ENCODE data around the gene EP300. TPM values are rescaled to one million over a fixed set of nuclear protein-coding genes. Genes with fewer than 3 reads are reported as not detected.

The EP300 gene
- total RNA-seq, 1 experiment from 2014 or later = 17.8 TPM

GRCh38 chr22:41110968-41111367, 18.6 kb downstream of the EP300 start:
- Histone ChIP-seq H3K36me3 (ENCODE audit: low read depth, low read length) (peaks cover 4% of the 10 kb centered on the region), H3K9ac (ENCODE audit: low read length) (no peak overlapping the region), H3K4me3 (ENCODE audit: low read length) (no peak overlapping the region), H3K4me1 (ENCODE audit: insufficient read depth, low read length) (no peaks in the 10 kb centered on the region), H3K4me2 (ENCODE audit: low read length) (no peak overlapping the region), H3F3A (ENCODE audit: low read length, unreplicated experiment) (no peaks in the 10 kb centered on the region), H3K27me3 (ENCODE audit: low read length) (no peaks in the 10 kb centered on the region), H2AFZ (ENCODE audit: low read length) (no peak overlapping the region), H3K9me3 (ENCODE audit: low read length) (no peaks in the 10 kb centered on the region), H3K9me2 (replicated peaks; ENCODE audit: low read length) (no peaks in the 10 kb centered on the region), H3K79me2 (ENCODE audit: low read length) (peaks cover 88% of the 10 kb centered on the region), H3K27ac (ENCODE audit: low read length) (no peak overlapping the region), H4K20me1 (ENCODE audit: low read length) (peaks cover 4% of the 10 kb centered on the region; the same call in 1 of the 2 replicates)
- ChIA-PET POLR2A (ENCODE audit: unreplicated experiment) (no interaction called here), CTCF (no interaction called here)
- no TSS peak for BruUV-seq (replicated peaks)
- ATAC-seq (no peak), DNase-seq (no peak)
- intact Hi-C loops (cut with micrococcal nuclease) = no loop called here
- no peak for TF ChIP-seq CTCF (conservative IDR thresholded peaks at IDR 0.05; ENCODE audit: low read depth, low read length)
- no peak for TF ChIP-seq EZH2phosphoT487 (IDR thresholded peaks at IDR 0.05; ENCODE audit: borderline replicate concordance, low read length)
- no peak for TF ChIP-seq EZH2 (IDR thresholded peaks at IDR 0.05; ENCODE audit: low read length, unreplicated experiment)

GRCh38 chr22:41116342-41116741, 23.9 kb downstream of the EP300 start:
- H4K20me1 ChIP-seq (ENCODE audit: low read length) = peaks cover 4% of the 10 kb centered on the region; the same call in 1 of the 2 replicates
- H3K9me3 ChIP-seq (ENCODE audit: low read length) = no peaks in the 10 kb centered on the region
- no peak overlapping the region for H3K9ac ChIP-seq (ENCODE audit: low read length)
- H2AFZ ChIP-seq (ENCODE audit: low read length) = no peak overlapping the region
- no peaks in the 10 kb centered on the region for H3K9me2 ChIP-seq (replicated peaks; ENCODE audit: low read length)
- ATAC-seq = no peak
- H3F3A ChIP-seq (ENCODE audit: low read length, unreplicated experiment) = no peaks in the 10 kb centered on the region
- no peaks in the 10 kb centered on the region for H3K4me1 ChIP-seq (ENCODE audit: insufficient read depth, low read length)
- ChIA-PET POLR2A (ENCODE audit: unreplicated experiment) (no interaction called here), CTCF (no interaction called here)
- no peak overlapping the region for H3K4me3 ChIP-seq (ENCODE audit: low read length)
- intact Hi-C loops (cut with micrococcal nuclease) = no loop called here
- no peaks in the 10 kb centered on the region for H3K27me3 ChIP-seq (ENCODE audit: low read length)
- no TSS peak for BruUV-seq (replicated peaks)
- no peak overlapping the region for H3K27ac ChIP-seq (ENCODE audit: low read length)
- TF ChIP-seq CTCF (conservative IDR thresholded peaks at IDR 0.05; ENCODE audit: low read depth, low read length) = no peak
- peaks cover 8% of the 10 kb centered on the region for H3K36me3 ChIP-seq (ENCODE audit: low read depth, low read length)
- no peak for DNase-seq
- peaks cover 64% of the 10 kb centered on the region for H3K79me2 ChIP-seq (ENCODE audit: low read length)
- no peak overlapping the region for H3K4me2 ChIP-seq (ENCODE audit: low read length)

- H3K27me3 ChIP-seq (ENCODE audit: low read length) = no peaks in the 10 kb centered on the region
- no peak for DNase-seq
- H3K4me2 ChIP-seq (ENCODE audit: low read length) = no peak overlapping the region
- H4K20me1 ChIP-seq (ENCODE audit: low read length) = peaks cover 4% of the 10 kb centered on the region; the same call in 1 of the 2 replicates
- intact Hi-C loops (cut with micrococcal nuclease) = no loop called here
- H2AFZ ChIP-seq (ENCODE audit: low read length) = no peak overlapping the region
- TF ChIP-seq EZH2phosphoT487 (IDR thresholded peaks at IDR 0.05; ENCODE audit: borderline replicate concordance, low read length) = no peak
- no peak for TF ChIP-seq CTCF (conservative IDR thresholded peaks at IDR 0.05; ENCODE audit: low read depth, low read length)
- TF ChIP-seq EZH2 (IDR thresholded peaks at IDR 0.05; ENCODE audit: low read length, unreplicated experiment) = no peak
- ChIA-PET POLR2A (ENCODE audit: unreplicated experiment) (no interaction called here), CTCF (no interaction called here)
- no peaks in the 10 kb centered on the region for H3F3A ChIP-seq (ENCODE audit: low read length, unreplicated experiment)
- no peaks in the 10 kb centered on the region for H3K4me1 ChIP-seq (ENCODE audit: insufficient read depth, low read length)
- no peak for ATAC-seq
- H3K9me2 ChIP-seq (replicated peaks; ENCODE audit: low read length) = no peaks in the 10 kb centered on the region
- peaks cover 64% of the 10 kb centered on the region for H3K79me2 ChIP-seq (ENCODE audit: low read length)
- H3K4me3 ChIP-seq (ENCODE audit: low read length) = no peak overlapping the region
- no peak overlapping the region for H3K27ac ChIP-seq (ENCODE audit: low read length)
- no peak overlapping the region for H3K9ac ChIP-seq (ENCODE audit: low read length)
- no peaks in the 10 kb centered on the region for H3K9me3 ChIP-seq (ENCODE audit: low read length)
- peaks cover 8% of the 10 kb centered on the region for H3K36me3 ChIP-seq (ENCODE audit: low read depth, low read length)
- TSS peak; percentile 41 for BruUV-seq (replicated peaks)
Observed at GRCh38 chr22:41117127-41117965, 25.0 kb downstream of the EP300 start.
